NCI-H2081 (cell line): Measurements from ENCODE around the gene MAPK10.
"Not testable (repeated sequence)": the region's sequence is repeated elsewhere in the genome, so short reads cannot be mapped to it uniquely, and the experiment has no call there.

Source experiments
- DNase-seq, 2 experiments: peaks; one replicate each; lab custom pipeline; 2025; lab: John Stamatoyannopoulos, UW

Gene MAPK10

GRCh38 chr4:85967872-85968271 is 392.0 kb downstream of the MAPK10 start:
- no peak for DNase-seq

- DNase-seq: no peak
Observed at GRCh38 chr4:85966373-85966772, 393.5 kb downstream of the MAPK10 start.

- no peak for DNase-seq
Observed at GRCh38 chr4:85965529-85965928, 394.3 kb downstream of the MAPK10 start.

- DNase-seq: not testable (repeated sequence)
Observed at GRCh38 chr4:85965017-85965416, 394.8 kb downstream of the MAPK10 start.

- DNase-seq: no peak
Observed at GRCh38 chr4:85964298-85964697, 395.6 kb downstream of the MAPK10 start.

GRCh38 chr4:85963231-85963630 is 396.6 kb downstream of the MAPK10 start:
- DNase-seq: no peak

GRCh38 chr4:85961887-85962286 is 398.0 kb downstream of the MAPK10 start:
- DNase-seq: no peak

- DNase-seq: no peak
Observed at GRCh38 chr4:85956293-85956945, 403.4 kb downstream of the MAPK10 start.

- DNase-seq: no peak
Observed at GRCh38 chr4:85955620-85956292, 404.1 kb downstream of the MAPK10 start.

- no peak for DNase-seq
Observed at GRCh38 chr4:85953651-85954018, 406.2 kb downstream of the MAPK10 start.

GRCh38 chr4:85952972-85953650 is 406.7 kb downstream of the MAPK10 start:
- no peak for DNase-seq

GRCh38 chr4:85952528-85952927 is 407.3 kb downstream of the MAPK10 start:
- no peak for DNase-seq

GRCh38 chr4:85951099-85951498 is 408.8 kb downstream of the MAPK10 start:
- no peak for DNase-seq

- DNase-seq: no peak
Observed at GRCh38 chr4:85946821-85947220, 413.0 kb downstream of the MAPK10 start.

- no peak for DNase-seq
Observed at GRCh38 chr4:85942107-85942506, 417.7 kb downstream of the MAPK10 start.

GRCh38 chr4:85940151-85940550 is 419.7 kb downstream of the MAPK10 start:
- DNase-seq: no peak
